DND-41 (cell line): ENCODE results near the gene ACTBL2.

Experiments used
- ATAC-seq: fragments of 200-7000 bp; cut with Tn5 transposase; 3 replicates; pipeline ENCODE4 v1.9.1; 2021; ENCODE audit warnings: low read depth; ENCODE audit not compliant: insufficient read depth
- DNase-seq: peaks from one replicate; pipeline ENCODE4 v3.0.0-alpha.2; 2020
- H2AFZ ChIP-seq: 2 replicates; pipeline ENCODE4 v1.6.0; 2012; ENCODE audit warnings: low read depth, low read length
- H3K27ac ChIP-seq: 2 replicates; pipeline ENCODE4 v1.5.1; 2012; ENCODE audit warnings: low read length, inconsistent platforms
- H3K27me3 ChIP-seq: fragments of 200-600 bp; sonication (generic); 2 replicates; pipeline ENCODE4 v1.6.0; 2012; ENCODE audit warnings: low read length, mild to moderate bottlenecking, inconsistent platforms; ENCODE audit not compliant: insufficient read depth, poor library complexity
- H3K36me3 ChIP-seq: 2 replicates; pipeline ENCODE4 v1.5.1; 2012; ENCODE audit warnings: low read length, inconsistent platforms; ENCODE audit not compliant: insufficient read depth
- H3K4me1 ChIP-seq: 2 replicates; pipeline ENCODE4 v1.5.1; 2012; ENCODE audit warnings: mild to moderate bottlenecking, low read length; ENCODE audit not compliant: insufficient read depth
- H3K4me2 ChIP-seq: 2 replicates; pipeline ENCODE4 v1.6.0; 2012; ENCODE audit warnings: mild to moderate bottlenecking, moderate library complexity, low read length, inconsistent platforms; ENCODE audit not compliant: insufficient read depth
- H3K4me3 ChIP-seq, 2 experiments: fragments of 200-600 bp in 1 of 2; shearing (Covaris generic) in 1 of 2; 2 replicates each; pipeline ENCODE4 v1.5.1; 2012 to 2016; ENCODE audit warnings: inconsistent platforms in 2 of 2, low read length in 2 of 2, mild to moderate bottlenecking in 2 of 2, low read depth in 1 of 2, moderate library complexity in 1 of 2
- H3K79me2 ChIP-seq: 2 replicates; pipeline ENCODE4 v1.6.0; 2012; ENCODE audit warnings: low read length, inconsistent platforms; ENCODE audit not compliant: insufficient read depth
- H3K9ac ChIP-seq: 2 replicates; pipeline ENCODE4 v1.6.0; 2012; ENCODE audit warnings: low read depth, mild to moderate bottlenecking, inconsistent platforms, low read length, moderate library complexity
- H3K9me3 ChIP-seq: 2 replicates; pipeline ENCODE4 v1.5.1; 2012; ENCODE audit warnings: low read length, moderate library complexity, mild to moderate bottlenecking, inconsistent platforms; ENCODE audit not compliant: insufficient read depth, severe bottlenecking
- H4K20me1 ChIP-seq: 2 replicates; pipeline ENCODE4 v1.6.0; 2012; ENCODE audit warnings: low read length; ENCODE audit not compliant: insufficient read depth
- EZH2 ChIP-seq: IDR thresholded peaks from 3 replicates; pipeline ENCODE4 v1.6.1; 2012; ENCODE audit warnings: borderline replicate concordance, low read depth, mild to moderate bottlenecking, moderate library complexity, low read length, inconsistent platforms; ENCODE audit not compliant: severe bottlenecking
- TF ChIP-seq, protein P1 (sequence below): IDR thresholded peaks from 2 replicates; pipeline ENCODE4 v1.5.1; 2012; ENCODE audit warnings: borderline replicate concordance, low read length, moderate library complexity, mild to moderate bottlenecking; ENCODE audit not compliant: poor library complexity, severe bottlenecking; ENCODE audit errors: extremely low read depth

The ACTBL2 gene

GRCh38 chr5:57448751-57449150 lies 33.9 kb downstream of the ACTBL2 start:
- no peaks in the 10 kb centered on the region for H3K36me3 ChIP-seq
- ATAC-seq, result no peak

DNA sequence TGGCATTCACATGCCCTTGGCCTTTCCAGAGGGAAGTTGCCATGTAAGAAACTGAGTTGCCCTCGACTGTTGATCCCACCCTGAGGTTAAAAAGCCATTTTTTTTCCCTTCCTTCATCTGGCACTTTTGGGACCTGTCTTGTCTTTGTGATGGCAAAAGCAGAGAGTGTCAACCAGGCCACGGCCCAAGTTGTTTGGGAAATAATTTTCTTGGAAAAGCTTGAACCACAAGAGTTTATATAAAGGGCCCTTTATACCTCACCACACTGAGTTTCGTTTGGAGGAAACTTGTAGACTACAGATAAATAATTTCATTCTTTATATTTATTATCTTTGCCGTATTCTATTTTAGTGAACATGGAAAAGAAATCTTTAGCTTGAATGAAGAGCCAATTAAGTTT lies 34.3 kb downstream of the ACTBL2 start:
- Histone ChIP-seq H2AFZ (no peak overlapping the region), H4K20me1 (no peaks in the 10 kb centered on the region), H3K9ac (no peak overlapping the region), H3K27ac (no peak overlapping the region), H3K36me3 (no peaks in the 10 kb centered on the region), H3K4me1 (peaks cover 49% of the 10 kb centered on the region), H3K4me2 (no peak overlapping the region), H3K4me3 (no peak overlapping the region), H3K27me3 (no peaks in the 10 kb centered on the region), H3K79me2 (no peaks in the 10 kb centered on the region), H3K9me3 (no peaks in the 10 kb centered on the region)
- TF ChIP-seq EZH2, result no peak
- TF ChIP-seq, protein P1, sequence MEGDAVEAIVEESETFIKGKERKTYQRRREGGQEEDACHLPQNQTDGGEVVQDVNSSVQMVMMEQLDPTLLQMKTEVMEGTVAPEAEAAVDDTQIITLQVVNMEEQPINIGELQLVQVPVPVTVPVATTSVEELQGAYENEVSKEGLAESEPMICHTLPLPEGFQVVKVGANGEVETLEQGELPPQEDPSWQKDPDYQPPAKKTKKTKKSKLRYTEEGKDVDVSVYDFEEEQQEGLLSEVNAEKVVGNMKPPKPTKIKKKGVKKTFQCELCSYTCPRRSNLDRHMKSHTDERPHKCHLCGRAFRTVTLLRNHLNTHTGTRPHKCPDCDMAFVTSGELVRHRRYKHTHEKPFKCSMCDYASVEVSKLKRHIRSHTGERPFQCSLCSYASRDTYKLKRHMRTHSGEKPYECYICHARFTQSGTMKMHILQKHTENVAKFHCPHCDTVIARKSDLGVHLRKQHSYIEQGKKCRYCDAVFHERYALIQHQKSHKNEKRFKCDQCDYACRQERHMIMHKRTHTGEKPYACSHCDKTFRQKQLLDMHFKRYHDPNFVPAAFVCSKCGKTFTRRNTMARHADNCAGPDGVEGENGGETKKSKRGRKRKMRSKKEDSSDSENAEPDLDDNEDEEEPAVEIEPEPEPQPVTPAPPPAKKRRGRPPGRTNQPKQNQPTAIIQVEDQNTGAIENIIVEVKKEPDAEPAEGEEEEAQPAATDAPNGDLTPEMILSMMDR, result no peak
- ATAC-seq (no peak), DNase-seq (no peak)

More at GRCh38 chr5:57448751-57449150, 33.9 kb downstream of the ACTBL2 start:
- no peak overlapping the region for H3K4me3 ChIP-seq
- peaks cover 44% of the 10 kb centered on the region for H3K4me1 ChIP-seq
- H3K27me3 ChIP-seq, result no peaks in the 10 kb centered on the region
- H3K27ac ChIP-seq, result no peak overlapping the region
- H3K9ac ChIP-seq, result no peak overlapping the region
- no peaks in the 10 kb centered on the region for H3K79me2 ChIP-seq
- no peak for TF ChIP-seq EZH2
- no peak overlapping the region for H3K4me2 ChIP-seq
- DNase-seq, result no peak
- peak overlapping the region; percentile 33; the same call in 1 of the 2 replicates for H2AFZ ChIP-seq
- H4K20me1 ChIP-seq, result no peaks in the 10 kb centered on the region
- H3K9me3 ChIP-seq, result no peaks in the 10 kb centered on the region

- no peak for TF ChIP-seq EZH2
- TF ChIP-seq, protein P1, result no peak
- H3K36me3 ChIP-seq, result no peaks in the 10 kb centered on the region
- peaks cover 53% of the 10 kb centered on the region for H3K4me1 ChIP-seq
- DNase-seq (no peak), ATAC-seq (no peak)
- no peaks in the 10 kb centered on the region for H3K79me2 ChIP-seq
- H3K4me2 ChIP-seq, result no peak overlapping the region
- no peak overlapping the region for H3K27ac ChIP-seq
- no peak overlapping the region for H2AFZ ChIP-seq
- no peak overlapping the region for H3K4me3 ChIP-seq
- H3K9ac ChIP-seq, result no peak overlapping the region
- H4K20me1 ChIP-seq, result no peaks in the 10 kb centered on the region
- H3K9me3 ChIP-seq, result no peaks in the 10 kb centered on the region
- H3K27me3 ChIP-seq, result no peaks in the 10 kb centered on the region
Observed at GRCh38 chr5:57447658-57448057, 35.0 kb downstream of the ACTBL2 start.

- no peaks in the 10 kb centered on the region for H4K20me1 ChIP-seq
- no peak overlapping the region for H3K9ac ChIP-seq
- no peak overlapping the region for H3K4me3 ChIP-seq
- H3K27me3 ChIP-seq, result no peaks in the 10 kb centered on the region
- no peaks in the 10 kb centered on the region for H3K9me3 ChIP-seq
- H3K36me3 ChIP-seq, result no peaks in the 10 kb centered on the region
- no peaks in the 10 kb centered on the region for H3K79me2 ChIP-seq
- H2AFZ ChIP-seq, result no peak overlapping the region
- H3K4me1 ChIP-seq, result peaks cover 53% of the 10 kb centered on the region
- ATAC-seq (no peak), DNase-seq (no peak)
- TF ChIP-seq, protein P1, result no peak
- TF ChIP-seq EZH2, result no peak
- no peak overlapping the region for H3K27ac ChIP-seq
- no peak overlapping the region for H3K4me2 ChIP-seq
Observed at GRCh38 chr5:57446966-57447365, 35.6 kb downstream of the ACTBL2 start.
